K562 (cell line): ENCODE measurements around the gene MPPED1. TPM values are rescaled to one million over a fixed set of nuclear protein-coding genes. Genes with fewer than 3 reads are reported as not detected.

Experiments
- FOXJ3 ChIP-seq: sonication (generic); formaldehyde crosslinking; IDR thresholded peaks from 2 replicates; pipeline ENCODE4 v1.4.0; 2020; ENCODE audit warnings: mild to moderate bottlenecking, missing genetic modification reagents
- IFI16 ChIP-seq: fragments of 250-450 bp; sonication (Bioruptor Pico); IDR thresholded peaks from 2 replicates; pipeline ENCODE4 v2.1.2; 2022; ENCODE audit warnings: mild to moderate bottlenecking, inconsistent platforms
- MAFK ChIP-seq: IDR thresholded peaks from 2 replicates; pipeline ENCODE4 v1.6.1; 2011; ENCODE audit warnings: low read length, improper control_type of control experiment
- POLR2A ChIP-seq: fragments of 450-650 bp; conservative IDR thresholded peaks from 2 replicates; pipeline ENCODE4 v1.6.1; 2016
- POLR2H ChIP-seq: IDR thresholded peaks from 2 replicates; pipeline ENCODE4 v1.6.1; 2016; ENCODE audit warnings: missing genetic modification characterization, low read depth, mild to moderate bottlenecking, control low read depth, missing compliant biosample characterization, moderate library complexity
- RBM39 ChIP-seq: fragments of 200-400 bp; formaldehyde crosslinking; optimal IDR thresholded peaks from 2 replicates; pipeline ENCODE3; 2018; ENCODE audit warnings: low read depth, low read length
- ZNF347 ChIP-seq: fragments of 450-650 bp; formaldehyde crosslinking; IDR thresholded peaks from 2 replicates; pipeline ENCODE4 v1.4.0; 2020; ENCODE audit warnings: low read depth, mild to moderate bottlenecking, moderate library complexity
- polyA plus RNA-seq, 8 experiments: library from polyadenylated mRNA; depleted of rRNA in 4 of 8; stranded (reverse) in 5 of 8; unstranded in 3 of 8; fragments of >200 nt; fragmentation: Nextera tagmentation in 2 of 8; fragmentation: Illumina TruSeq in 1 of 8; extraction: Ambion mirVana in 2 of 8; extraction: Trizol in 1 of 8; gene quantifications; 2 replicates each; pipeline versions ENCODE4 v1.2.1 to v1.2.3, GENCODE V29; 2011 to 2014; ENCODE audit warnings: inconsistent platforms in 1 of 8, missing spikeins in 1 of 8
- total RNA-seq, 7 experiments: library from RNA; depleted of rRNA in 6 of 7; stranded (reverse); fragments of >200 nt in 6 of 7; fragmentation: Illumina TruSeq in 2 of 7; extraction: Trizol in 2 of 7; gene quantifications; 2 replicates each; pipeline versions ENCODE4 v1.2.1 to v1.2.3, GENCODE V29; 2011 to 2021; ENCODE audit warnings: low replicate concordance in 1 of 7
- TF ChIP-seq, protein P1 (sequence below): fragments of 450-650 bp; IDR thresholded peaks from 2 replicates; pipeline ENCODE4 v1.6.1; 2017; ENCODE audit warnings: antibody characterized with exemption, mild to moderate bottlenecking
- TF ChIP-seq, protein P2 (sequence below): fragments of 450-650 bp; formaldehyde crosslinking; IDR thresholded peaks from 2 replicates; pipeline ENCODE4 v1.4.0; 2020; ENCODE audit warnings: mild to moderate bottlenecking, mixed read lengths

Gene MPPED1
- total and polyA plus RNA-seq, 9 of the 15 experiments (the other 6 are each of a cell fraction or from before 2014, with no cell fraction given) = not detected

DNA sequence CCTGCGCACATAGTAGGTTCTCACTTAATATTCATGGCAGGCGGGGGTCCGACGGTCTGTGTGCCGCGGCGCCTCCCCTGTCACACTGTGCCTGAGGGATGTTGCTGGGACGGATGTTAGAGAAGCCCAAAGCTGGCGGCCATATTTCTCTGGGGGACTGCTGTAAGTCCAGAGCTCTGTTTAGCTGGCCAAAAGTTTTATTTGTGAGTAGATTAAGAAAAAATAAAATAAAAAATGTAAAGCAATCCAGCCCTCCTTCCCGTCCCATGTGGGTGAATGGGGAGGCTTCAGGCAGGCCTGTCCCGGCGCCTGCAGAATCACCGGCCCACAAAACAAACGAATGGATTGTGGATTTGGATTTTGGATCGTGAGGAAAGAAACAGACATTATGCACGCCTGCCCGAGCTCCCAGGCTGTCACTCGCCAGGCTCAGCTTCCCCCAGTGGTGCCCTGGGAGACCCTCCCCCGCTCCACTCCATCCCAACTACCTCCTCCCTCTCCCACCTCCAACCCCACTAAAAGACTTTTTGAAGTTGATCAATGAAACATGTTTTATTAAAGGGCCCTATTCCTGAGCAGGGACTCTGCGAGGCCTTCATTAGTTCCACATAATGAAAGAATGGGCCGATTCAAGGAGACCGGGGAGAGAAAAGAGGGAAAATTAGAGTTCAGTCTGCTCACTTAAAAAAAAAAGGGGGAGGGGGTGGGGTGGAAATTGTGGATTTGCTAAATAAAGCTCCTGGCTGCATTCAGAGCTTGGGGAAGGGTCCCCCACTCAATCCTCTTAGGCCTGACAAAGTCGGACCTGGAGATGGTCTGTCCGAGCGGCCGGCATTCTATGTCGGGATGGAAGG, 48.3 kb upstream of the MPPED1 start (continued):
- TF ChIP-seq, protein P1, sequence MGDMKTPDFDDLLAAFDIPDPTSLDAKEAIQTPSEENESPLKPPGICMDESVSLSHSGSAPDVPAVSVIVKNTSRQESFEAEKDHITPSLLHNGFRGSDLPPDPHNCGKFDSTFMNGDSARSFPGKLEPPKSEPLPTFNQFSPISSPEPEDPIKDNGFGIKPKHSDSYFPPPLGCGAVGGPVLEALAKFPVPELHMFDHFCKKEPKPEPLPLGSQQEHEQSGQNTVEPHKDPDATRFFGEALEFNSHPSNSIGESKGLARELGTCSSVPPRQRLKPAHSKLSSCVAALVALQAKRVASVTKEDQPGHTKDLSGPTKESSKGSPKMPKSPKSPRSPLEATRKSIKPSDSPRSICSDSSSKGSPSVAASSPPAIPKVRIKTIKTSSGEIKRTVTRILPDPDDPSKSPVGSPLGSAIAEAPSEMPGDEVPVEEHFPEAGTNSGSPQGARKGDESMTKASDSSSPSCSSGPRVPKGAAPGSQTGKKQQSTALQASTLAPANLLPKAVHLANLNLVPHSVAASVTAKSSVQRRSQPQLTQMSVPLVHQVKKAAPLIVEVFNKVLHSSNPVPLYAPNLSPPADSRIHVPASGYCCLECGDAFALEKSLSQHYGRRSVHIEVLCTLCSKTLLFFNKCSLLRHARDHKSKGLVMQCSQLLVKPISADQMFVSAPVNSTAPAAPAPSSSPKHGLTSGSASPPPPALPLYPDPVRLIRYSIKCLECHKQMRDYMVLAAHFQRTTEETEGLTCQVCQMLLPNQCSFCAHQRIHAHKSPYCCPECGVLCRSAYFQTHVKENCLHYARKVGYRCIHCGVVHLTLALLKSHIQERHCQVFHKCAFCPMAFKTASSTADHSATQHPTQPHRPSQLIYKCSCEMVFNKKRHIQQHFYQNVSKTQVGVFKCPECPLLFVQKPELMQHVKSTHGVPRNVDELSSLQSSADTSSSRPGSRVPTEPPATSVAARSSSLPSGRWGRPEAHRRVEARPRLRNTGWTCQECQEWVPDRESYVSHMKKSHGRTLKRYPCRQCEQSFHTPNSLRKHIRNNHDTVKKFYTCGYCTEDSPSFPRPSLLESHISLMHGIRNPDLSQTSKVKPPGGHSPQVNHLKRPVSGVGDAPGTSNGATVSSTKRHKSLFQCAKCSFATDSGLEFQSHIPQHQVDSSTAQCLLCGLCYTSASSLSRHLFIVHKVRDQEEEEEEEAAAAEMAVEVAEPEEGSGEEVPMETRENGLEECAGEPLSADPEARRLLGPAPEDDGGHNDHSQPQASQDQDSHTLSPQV = no peak
- TF ChIP-seq POLR2A (no peak), ZNF347 (CRISPR knock-in tag) (no peak), RBM39 (no peak), FOXJ3 (no peak), IFI16 (CRISPR knock-in tag) (no peak), MAFK (no peak), POLR2H (tag) (no peak)
- TF ChIP-seq, protein P2, sequence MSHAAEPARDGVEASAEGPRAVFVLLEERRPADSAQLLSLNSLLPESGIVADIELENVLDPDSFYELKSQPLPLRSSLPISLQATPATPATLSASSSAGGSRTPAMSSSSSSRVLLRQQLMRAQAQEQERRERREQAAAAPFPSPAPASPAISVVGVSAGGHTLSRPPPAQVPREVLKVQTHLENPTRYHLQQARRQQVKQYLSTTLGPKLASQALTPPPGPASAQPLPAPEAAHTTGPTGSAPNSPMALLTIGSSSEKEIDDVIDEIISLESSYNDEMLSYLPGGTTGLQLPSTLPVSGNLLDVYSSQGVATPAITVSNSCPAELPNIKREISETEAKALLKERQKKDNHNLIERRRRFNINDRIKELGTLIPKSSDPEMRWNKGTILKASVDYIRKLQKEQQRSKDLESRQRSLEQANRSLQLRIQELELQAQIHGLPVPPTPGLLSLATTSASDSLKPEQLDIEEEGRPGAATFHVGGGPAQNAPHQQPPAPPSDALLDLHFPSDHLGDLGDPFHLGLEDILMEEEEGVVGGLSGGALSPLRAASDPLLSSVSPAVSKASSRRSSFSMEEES (CRISPR knock-in tag) = no peak
- TF ChIP-seq, all 486 proteins: peak for 0
